GM10248 (cell line): ENCODE data around the gene KCNE1.
"Not testable (repeated sequence)": the region's sequence is repeated elsewhere in the genome, so short reads cannot be mapped to it uniquely, and the experiment has no call there.

ENCODE experiments used
- CTCF ChIA-PET: fragments of 300-600 bp; sonication (Branson Sonifier 250); formaldehyde crosslinking; extraction: SDS; loops from one replicate; lab custom pipeline; 2021; ENCODE audit warnings: antibody characterized with exemption; lab: Yijun Ruan, JAX
- POLR2A ChIA-PET: fragments of 350-650 bp; sonication (Branson Sonifier 250); formaldehyde crosslinking; extraction: SDS; loops from one replicate; lab custom pipeline; 2020; ENCODE audit warnings: antibody characterized with exemption; lab: Yijun Ruan, JAX
- DNase-seq: peaks from one replicate; pipeline ENCODE4 v3.0.0; 2012; ENCODE audit errors: extremely low spot score
- TF ChIP-seq, protein P1 (sequence below): IDR thresholded peaks from 2 replicates; pipeline ENCODE4 v1.5.1; 2012; ENCODE audit warnings: mild to moderate bottlenecking, low read depth; ENCODE audit errors: extremely low read depth, missing control alignments, control extremely low read depth

The KCNE1 gene

GRCh38 chr21:34501716-34502115, 10.3 kb downstream of the KCNE1 start:
- ChIA-PET POLR2A (no interaction called here), CTCF (interaction anchor here (1.0 to 3.1 kb wide), 5 partner anchors 9 to 154 kb away, joined by 3 to 17 read pairs (median 4); no protein-coding TSS in a partner anchor)
- TF ChIP-seq, protein P1, sequence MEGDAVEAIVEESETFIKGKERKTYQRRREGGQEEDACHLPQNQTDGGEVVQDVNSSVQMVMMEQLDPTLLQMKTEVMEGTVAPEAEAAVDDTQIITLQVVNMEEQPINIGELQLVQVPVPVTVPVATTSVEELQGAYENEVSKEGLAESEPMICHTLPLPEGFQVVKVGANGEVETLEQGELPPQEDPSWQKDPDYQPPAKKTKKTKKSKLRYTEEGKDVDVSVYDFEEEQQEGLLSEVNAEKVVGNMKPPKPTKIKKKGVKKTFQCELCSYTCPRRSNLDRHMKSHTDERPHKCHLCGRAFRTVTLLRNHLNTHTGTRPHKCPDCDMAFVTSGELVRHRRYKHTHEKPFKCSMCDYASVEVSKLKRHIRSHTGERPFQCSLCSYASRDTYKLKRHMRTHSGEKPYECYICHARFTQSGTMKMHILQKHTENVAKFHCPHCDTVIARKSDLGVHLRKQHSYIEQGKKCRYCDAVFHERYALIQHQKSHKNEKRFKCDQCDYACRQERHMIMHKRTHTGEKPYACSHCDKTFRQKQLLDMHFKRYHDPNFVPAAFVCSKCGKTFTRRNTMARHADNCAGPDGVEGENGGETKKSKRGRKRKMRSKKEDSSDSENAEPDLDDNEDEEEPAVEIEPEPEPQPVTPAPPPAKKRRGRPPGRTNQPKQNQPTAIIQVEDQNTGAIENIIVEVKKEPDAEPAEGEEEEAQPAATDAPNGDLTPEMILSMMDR: no peak
- DNase-seq: no peak

DNA sequence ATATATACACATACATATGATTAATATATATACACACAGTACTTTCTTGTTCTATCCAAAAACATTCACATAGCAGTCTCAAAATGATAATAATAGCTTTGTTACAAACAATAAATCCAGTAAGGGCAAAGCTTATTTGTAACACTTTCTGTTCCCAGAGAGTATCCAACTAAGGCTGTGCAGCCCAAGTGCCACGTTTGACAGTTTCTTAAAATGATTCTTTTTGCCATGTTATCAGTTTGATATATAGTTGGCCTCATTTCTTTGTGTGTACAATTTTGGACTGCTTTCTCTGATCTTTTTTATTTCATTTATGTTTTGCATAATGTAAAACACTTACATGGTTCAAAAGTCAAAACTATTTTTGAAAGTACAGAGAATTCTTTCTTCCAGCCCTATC, 11.8 kb downstream of the KCNE1 start:
- CTCF ChIA-PET: interaction anchor here (1.3 to 3.1 kb wide), 4 partner anchors 8 to 103 kb away, joined by 4 to 15 read pairs (median 7); no protein-coding TSS in a partner anchor
- TF ChIP-seq, protein P1: no peak
- POLR2A ChIA-PET: no interaction called here
- no peak for DNase-seq

GRCh38 chr21:34499116-34499515, 12.9 kb downstream of the KCNE1 start:
- POLR2A ChIA-PET: no interaction called here
- CTCF ChIA-PET: interaction anchor here (1.2 to 3.1 kb wide), 7 partner anchors 9 to 133 kb away, joined by 3 to 15 read pairs (median 4); partner anchors contain the start of gene KCNE1
- TF ChIP-seq, protein P1: no peak
- no peak for DNase-seq

DNA sequence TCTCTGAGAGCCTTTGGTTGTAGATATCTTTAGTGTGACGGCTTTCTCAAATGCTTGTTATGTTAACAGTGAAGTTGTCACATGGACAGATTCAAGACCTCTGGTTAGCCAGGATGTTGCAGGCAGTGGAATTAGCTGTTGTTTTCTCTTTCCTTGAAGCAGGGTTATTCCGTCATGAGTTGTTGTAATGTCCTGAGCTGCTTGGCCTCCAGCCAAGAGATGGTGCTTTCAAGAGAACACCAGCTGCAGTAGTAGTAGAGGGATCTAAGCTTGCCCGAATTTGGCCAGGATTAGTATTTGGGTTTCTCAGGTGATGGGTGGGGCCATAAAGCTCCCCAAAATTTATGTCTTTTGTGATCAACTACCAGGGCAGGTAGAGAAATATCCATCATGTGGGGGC, 13.4 kb downstream of the KCNE1 start:
- no peak for DNase-seq
- CTCF ChIA-PET: interaction anchor here (1.2 to 3.1 kb wide), 7 partner anchors 9 to 133 kb away, joined by 3 to 15 read pairs (median 4); partner anchors contain the start of gene KCNE1
- POLR2A ChIA-PET: no interaction called here
- TF ChIP-seq, protein P1: no peak

GRCh38 chr21:34483854-34484253, 28.2 kb downstream of the KCNE1 start:
- CTCF ChIA-PET, POLR2A ChIA-PET, DNase-seq: not testable (repeated sequence)

DNA sequence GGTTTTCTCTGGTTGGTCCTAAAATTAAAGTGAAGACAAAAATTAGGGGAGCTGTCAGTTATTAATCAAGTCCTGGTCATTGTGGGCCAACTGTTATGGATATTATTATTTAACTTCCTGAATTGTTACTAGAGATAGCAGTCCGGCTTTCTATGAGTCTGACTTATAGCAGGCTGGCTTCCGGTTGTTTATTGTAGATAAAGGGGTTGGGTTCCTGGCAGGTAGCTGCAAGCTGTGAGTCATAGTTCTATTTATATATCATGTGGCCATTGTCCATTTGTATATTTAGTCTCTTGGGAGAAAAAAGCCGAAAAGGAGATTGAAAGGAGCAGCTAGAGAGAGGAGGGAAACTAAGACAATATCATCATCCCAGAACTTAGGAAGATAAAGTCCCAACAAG, 28.6 kb downstream of the KCNE1 start:
- DNase-seq, CTCF ChIA-PET, POLR2A ChIA-PET: not testable (repeated sequence)

- DNase-seq, CTCF ChIA-PET, POLR2A ChIA-PET: not testable (repeated sequence)
Measured at GRCh38 chr21:34467333-34467732, 44.7 kb downstream of the KCNE1 start.

GRCh38 chr21:34459426-34459825, 52.6 kb downstream of the KCNE1 start:
- CTCF ChIA-PET, DNase-seq, POLR2A ChIA-PET: not testable (repeated sequence)

GRCh38 chr21:34458266-34458665, 53.7 kb downstream of the KCNE1 start:
- CTCF ChIA-PET: not testable (repeated sequence)

DNA sequence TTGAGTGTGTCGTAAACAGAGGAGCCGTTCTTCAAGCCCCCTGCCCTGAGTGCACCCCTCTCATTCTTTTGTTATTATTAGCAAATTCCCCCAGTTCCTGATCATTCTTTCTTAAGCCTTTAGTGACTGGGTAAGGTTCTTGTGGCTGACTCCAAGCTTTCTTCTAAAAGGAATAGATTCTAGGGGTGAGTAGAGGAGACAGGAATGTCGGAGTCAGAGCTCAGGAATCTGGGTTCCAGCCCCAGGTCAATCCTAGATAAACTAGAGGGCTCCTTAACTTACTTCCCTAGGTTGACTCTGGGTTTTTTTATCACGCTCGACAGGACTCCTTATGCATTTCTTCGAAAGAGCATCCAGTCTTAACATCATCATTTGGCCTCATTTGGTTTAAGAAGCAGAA, 55.8 kb downstream of the KCNE1 start:
- POLR2A ChIA-PET, CTCF ChIA-PET, DNase-seq: not testable (repeated sequence)

More at GRCh38 chr21:34458266-34458665, 53.7 kb downstream of the KCNE1 start:
- DNase-seq, POLR2A ChIA-PET: not testable (repeated sequence)

DNA sequence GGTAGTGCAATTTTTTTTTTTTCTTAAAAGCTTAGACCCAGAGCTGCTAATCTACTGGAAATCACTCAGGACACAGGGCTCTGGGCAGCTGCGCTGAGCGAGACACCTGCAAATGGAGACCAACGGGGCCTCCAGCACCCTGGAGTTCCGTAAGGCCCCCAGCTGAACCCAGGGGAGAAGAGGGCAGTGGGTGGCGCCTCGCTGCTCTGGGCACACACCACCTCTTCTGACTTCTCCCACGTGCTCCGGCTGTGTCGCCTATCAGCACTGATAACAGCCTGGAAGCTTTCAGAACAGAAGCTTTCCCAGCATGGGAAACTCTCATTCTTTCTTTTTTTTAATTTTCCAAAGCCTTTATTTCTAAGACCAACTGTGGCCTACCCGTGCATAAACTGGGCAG, 56.4 kb downstream of the KCNE1 start:
- CTCF ChIA-PET, DNase-seq, POLR2A ChIA-PET: not testable (repeated sequence)

GRCh38 chr21:34447018-34447417, 65.0 kb downstream of the KCNE1 start:
- CTCF ChIA-PET, DNase-seq, POLR2A ChIA-PET: not testable (repeated sequence)

- CTCF ChIA-PET, DNase-seq, POLR2A ChIA-PET: not testable (repeated sequence)
Measured at GRCh38 chr21:34443486-34443885, 68.5 kb downstream of the KCNE1 start.

- DNase-seq, CTCF ChIA-PET, POLR2A ChIA-PET: not testable (repeated sequence)
Measured at GRCh38 chr21:34429710-34430109, 82.3 kb downstream of the KCNE1 start.
